ENCODE results near the gene STAC3. TPM values are rescaled to one million over a fixed set of nuclear protein-coding genes. Genes with fewer than 3 reads are reported as not detected.

Gene STAC3
- total RNA-seq, 4 donors from 2014 or later = 1.9 to 6.6 (median 2.4) TPM

DNA sequence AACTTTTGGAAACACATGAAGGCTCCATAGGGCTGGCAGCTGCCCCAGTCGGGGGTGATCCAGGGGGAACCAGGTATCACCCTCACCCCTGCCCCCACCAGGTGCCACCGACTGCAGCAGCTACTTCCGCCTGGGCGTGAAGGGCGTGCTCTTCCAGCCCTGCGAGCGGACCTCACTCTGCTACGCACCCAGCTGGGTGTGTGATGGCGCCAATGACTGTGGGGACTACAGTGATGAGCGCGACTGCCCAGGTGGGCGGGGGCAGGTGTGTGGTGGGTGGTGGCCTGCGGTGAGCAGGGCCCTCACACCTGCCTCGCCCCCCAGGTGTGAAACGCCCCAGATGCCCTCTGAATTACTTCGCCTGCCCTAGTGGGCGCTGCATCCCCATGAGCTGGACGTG is 56.7 kb downstream of the STAC3 start:
- H3K4me3 ChIP-seq = no peak overlapping the region
- DNase-seq = no peak
- no peak for TF ChIP-seq POLR2A (IDR thresholded peaks at IDR 0.05)
- no peak for TF ChIP-seq CTCF (IDR thresholded peaks at IDR 0.05)
- no peak overlapping the region for H3K27ac ChIP-seq
- no peaks in the 10 kb centered on the region for H3K27me3 ChIP-seq
- H3K9me3 ChIP-seq = no peaks in the 10 kb centered on the region
- H3K36me3 ChIP-seq = peaks cover 0 to 98% (median 0%) of the 10 kb centered on the region in 3 donors
- no peaks in the 10 kb centered on the region for H3K4me1 ChIP-seq

GRCh38 chr12:57193706-57194245 is 57.2 kb downstream of the STAC3 start:
- TF ChIP-seq CTCF (IDR thresholded peaks at IDR 0.05) (no peak), POLR2A (IDR thresholded peaks at IDR 0.05) (no peak)
- Histone ChIP-seq H3K27ac (no peak overlapping the region), H3K4me3 (no peak overlapping the region), H3K4me1 (no peaks in the 10 kb centered on the region), H3K36me3 (peaks cover 0 to 98% (median 0%) of the 10 kb centered on the region in 3 donors), H3K27me3 (no peaks in the 10 kb centered on the region), H3K9me3 (no peaks in the 10 kb centered on the region)
- DNase-seq = no peak

Small RNA genes lying within 50 kb of the gene (small RNA-seq; reads per million reads assigned to genes)
- gene MIR1228 = 0.06 to 0.23 reads per million in 2 donors

Other genes with a start within 250 kb of the STAC3 start
- 1 to 10 TPM; 3.2 to 9.1 (median 5.5) TPM for gene ZBTB39, start 244.6 kb downstream of the STAC3 start, total RNA-seq
- 10 to 100 TPM in 1 of 4 donors, 1 to 10 TPM in 2, not detected in 1; 9.6 to 13.8 (median 9.9) TPM for gene TAC3, start 234.7 kb downstream of the STAC3 start, total RNA-seq
- gene MYO1A, start 201.1 kb downstream of the STAC3 start, total RNA-seq = 1,000 to 10,000 TPM in 1 of 4 donors, 100 to 1,000 TPM in 2, 10 to 100 TPM in 1; 94.1 to 1,001 (median 802) TPM
- 10 to 100 TPM in 1 of 4 donors, 1 to 10 TPM in 3; 4.6 to 11.6 (median 5.7) TPM for gene NEMP1, start 172.4 kb downstream of the STAC3 start, total RNA-seq
- 10 to 100 TPM in 2 of 4 donors, 1 to 10 TPM in 2; 7.4 to 17.0 (median 10.3) TPM for gene NAB2, start 162.1 kb downstream of the STAC3 start, total RNA-seq
- gene STAT6, start 139.8 kb downstream of the STAC3 start, total RNA-seq = 100 to 1,000 TPM; 278 to 416 (median 382) TPM
- 100 to 1,000 TPM; 128 to 312 (median 207) TPM for gene LRP1, start 122.7 kb downstream of the STAC3 start, total RNA-seq
- not detected for gene LRP1-AS, start 103.6 kb downstream of the STAC3 start, total RNA-seq
- not detected for gene NXPH4, start 34.4 kb downstream of the STAC3 start, total RNA-seq
- 10 to 100 TPM; 34.4 to 72.6 (median 36.3) TPM for gene SHMT2, start 21.5 kb downstream of the STAC3 start, total RNA-seq
- 100 to 1,000 TPM in 1 of 4 donors, 10 to 100 TPM in 3; 23.1 to 145 (median 54.8) TPM for gene R3HDM2, start 179.9 kb upstream of the STAC3 start, total RNA-seq
- not detected for gene INHBC, start 183.6 kb upstream of the STAC3 start, total RNA-seq
- gene INHBE, start 204.1 kb upstream of the STAC3 start, total RNA-seq = not detected
- gene GLI1, start 208.6 kb upstream of the STAC3 start, total RNA-seq = 1 to 10 TPM in 2 of 4 donors, under 1 TPM in 2; 0.67 to 2.1 (median 1.3) TPM
- gene ARHGAP9, start 228.7 kb upstream of the STAC3 start, total RNA-seq = 100 to 1,000 TPM in 1 of 4 donors, 10 to 100 TPM in 3; 16.5 to 220 (median 28.2) TPM
- 10 to 100 TPM; 40.6 to 97.4 (median 63.5) TPM for gene MARS1, start 236.9 kb upstream of the STAC3 start, total RNA-seq